ENCODE data around the gene DISC1.

DNA sequence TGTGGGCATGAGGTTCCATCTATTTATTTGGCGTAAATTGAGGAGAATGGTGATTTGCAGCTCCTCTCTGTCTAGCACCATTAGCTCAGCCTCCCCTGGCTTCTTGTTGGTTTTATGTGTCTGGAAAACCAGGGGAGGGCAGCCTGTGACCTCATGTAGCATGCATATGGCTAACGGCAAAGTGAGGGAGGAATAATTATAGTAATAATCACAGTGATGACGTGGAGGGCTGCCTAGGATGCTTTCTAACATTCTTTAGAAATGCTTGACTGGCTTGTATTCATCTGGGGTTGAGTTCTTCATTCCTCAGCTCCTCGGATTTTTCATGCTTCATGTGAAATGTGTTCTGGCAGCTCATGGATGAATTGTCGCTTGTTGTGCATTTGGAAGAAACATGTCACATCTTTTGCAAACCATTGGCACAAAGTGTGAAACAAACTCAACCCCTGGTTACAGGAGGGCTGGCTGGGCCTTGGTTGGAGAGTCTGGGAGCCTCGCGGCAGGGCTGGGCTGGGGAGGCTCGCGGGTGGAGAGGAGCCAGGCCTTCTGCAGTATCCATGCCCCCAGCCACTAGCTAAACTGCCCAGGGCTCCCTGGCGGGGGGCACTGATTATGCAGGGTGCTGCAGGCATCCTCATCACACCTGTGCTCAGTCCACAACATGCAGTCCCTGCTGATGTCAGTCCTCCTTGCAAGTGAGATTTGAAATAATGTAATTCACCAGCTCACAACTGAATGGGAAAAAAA, 149.6 kb downstream of the DISC1 start:
- TF ChIP-seq, protein P1, sequence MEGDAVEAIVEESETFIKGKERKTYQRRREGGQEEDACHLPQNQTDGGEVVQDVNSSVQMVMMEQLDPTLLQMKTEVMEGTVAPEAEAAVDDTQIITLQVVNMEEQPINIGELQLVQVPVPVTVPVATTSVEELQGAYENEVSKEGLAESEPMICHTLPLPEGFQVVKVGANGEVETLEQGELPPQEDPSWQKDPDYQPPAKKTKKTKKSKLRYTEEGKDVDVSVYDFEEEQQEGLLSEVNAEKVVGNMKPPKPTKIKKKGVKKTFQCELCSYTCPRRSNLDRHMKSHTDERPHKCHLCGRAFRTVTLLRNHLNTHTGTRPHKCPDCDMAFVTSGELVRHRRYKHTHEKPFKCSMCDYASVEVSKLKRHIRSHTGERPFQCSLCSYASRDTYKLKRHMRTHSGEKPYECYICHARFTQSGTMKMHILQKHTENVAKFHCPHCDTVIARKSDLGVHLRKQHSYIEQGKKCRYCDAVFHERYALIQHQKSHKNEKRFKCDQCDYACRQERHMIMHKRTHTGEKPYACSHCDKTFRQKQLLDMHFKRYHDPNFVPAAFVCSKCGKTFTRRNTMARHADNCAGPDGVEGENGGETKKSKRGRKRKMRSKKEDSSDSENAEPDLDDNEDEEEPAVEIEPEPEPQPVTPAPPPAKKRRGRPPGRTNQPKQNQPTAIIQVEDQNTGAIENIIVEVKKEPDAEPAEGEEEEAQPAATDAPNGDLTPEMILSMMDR (IDR thresholded peaks at IDR 0.05): no peak
- TF ChIP-seq REST (IDR thresholded peaks at IDR 0.05; ENCODE audit: insufficient read depth in 1 of 2, low read depth in 2 of 2, low read length in 1 of 2) (no peak), TCF7L2 (IDR thresholded peaks at IDR 0.05; ENCODE audit: low read depth, low read length) (no peak)
